Prostate gland (tissue), 2 donors: Measurements from ENCODE around the gene GPATCH4.

Source experiments
- CTCF ChIP-seq, 4 experiments: fragments of 200-600 bp in 2 of 4; fragments of 450-650 bp in 2 of 4; sonication (generic) in 2 of 4; IDR thresholded peaks; 1 replicate in 3 of 4; 2 replicates in 1 of 4; pipeline ENCODE4 v1.5.1; 2016 to 2019; ENCODE audit warnings: antibody characterized with exemption in 4 of 4, mild to moderate bottlenecking in 2 of 4, moderate library complexity in 2 of 4
- POLR2A ChIP-seq: fragments of 450-650 bp; IDR thresholded peaks from one replicate; pipeline ENCODE4 v1.6.1; 2016; ENCODE audit warnings: antibody characterized with exemption, mild to moderate bottlenecking
- POLR2AphosphoS5 ChIP-seq: sonication (generic); formaldehyde crosslinking; IDR thresholded peaks from one replicate; pipeline ENCODE4 v1.6.1; 2017; ENCODE audit warnings: antibody characterized with exemption

GRCh38 chr1:156571919-156572662 lies 29.2 kb downstream of the GPATCH4 start, which contains the start of gene IQGAP3:
- TF ChIP-seq CTCF (IDR thresholded peaks at IDR 0.05) (peak in 2 of 4 experiments; percentile 10 to 16), POLR2AphosphoS5 (peak; percentile 88), POLR2A (no peak)
